Liver (tissue), 3 donors: ENCODE results near the gene KATNAL1.

ENCODE experiments used
- EGR1 ChIP-seq, 2 donors: IDR thresholded peaks; 2 replicates each; pipeline ENCODE4 v1.6.1; 2016 to 2018; ENCODE audit warnings: antibody characterized with exemption in 2 of 2, low read depth in 2 of 2
- FOXA1 ChIP-seq: IDR thresholded peaks from 2 replicates; pipeline ENCODE4 v1.6.1; 2016; ENCODE audit warnings: antibody characterized with exemption
- GABPA ChIP-seq, 2 donors: IDR thresholded peaks in 1 of 2; conservative IDR thresholded peaks in 1 of 2; 2 replicates each; pipeline ENCODE4 v1.6.1; 2016; ENCODE audit warnings: antibody characterized with exemption in 2 of 2, mild to moderate bottlenecking in 1 of 2, moderate library complexity in 1 of 2
- RAD21 ChIP-seq, 2 donors: IDR thresholded peaks; 2 replicates each; pipeline ENCODE4 v1.6.1; 2016; ENCODE audit warnings: antibody characterized with exemption in 2 of 2, mild to moderate bottlenecking in 2 of 2
- SP1 ChIP-seq: IDR thresholded peaks from 2 replicates; pipeline ENCODE4 v1.6.1; 2018; ENCODE audit warnings: antibody characterized with exemption, mild to moderate bottlenecking
- TAF1 ChIP-seq: conservative IDR thresholded peaks from 2 replicates; pipeline ENCODE4 v1.6.1; 2016; ENCODE audit warnings: antibody characterized with exemption, mild to moderate bottlenecking
- YY1 ChIP-seq: IDR thresholded peaks from 2 replicates; pipeline ENCODE4 v1.6.1; 2016; ENCODE audit warnings: antibody characterized with exemption, mild to moderate bottlenecking
- TF ChIP-seq, protein P1 (sequence below): fragments of 150-350 bp; IDR thresholded peaks from 2 replicates; pipeline ENCODE4 v1.5.1; 2017; ENCODE audit warnings: improper control_type of control experiment, low read depth, low read length; ENCODE audit not compliant: missing input control
- TF ChIP-seq, protein P2 (sequence below): IDR thresholded peaks from 2 replicates; pipeline ENCODE4 v1.6.1; 2016; ENCODE audit warnings: antibody characterized with exemption
- TF ChIP-seq, protein P3 (sequence below): IDR thresholded peaks from 2 replicates; pipeline ENCODE4 v1.6.1; 2016; ENCODE audit warnings: antibody characterized with exemption
- donor health status: healthy.
- donor health status: healthy.

DNA sequence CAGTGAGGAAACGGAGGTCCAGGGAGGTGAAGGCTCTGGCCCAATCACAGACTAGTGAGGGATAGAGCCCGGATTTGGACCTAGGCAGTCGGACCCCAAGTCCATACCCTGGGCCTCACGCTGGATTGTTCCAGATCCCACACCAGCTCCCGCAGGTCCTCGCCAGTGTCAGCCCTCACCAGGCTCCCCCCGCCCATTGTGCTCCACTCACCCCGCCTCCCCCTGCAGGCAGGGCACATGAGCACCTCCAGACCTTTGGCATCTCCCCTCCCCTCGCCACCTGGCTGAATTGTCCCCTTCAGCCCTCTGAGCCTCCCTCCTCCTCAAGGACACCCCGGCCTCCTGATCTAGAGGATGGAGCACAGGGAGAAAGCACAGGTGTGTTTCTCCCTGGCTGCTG, 152.4 kb downstream of the KATNAL1 start:
- TF ChIP-seq, protein P1, sequence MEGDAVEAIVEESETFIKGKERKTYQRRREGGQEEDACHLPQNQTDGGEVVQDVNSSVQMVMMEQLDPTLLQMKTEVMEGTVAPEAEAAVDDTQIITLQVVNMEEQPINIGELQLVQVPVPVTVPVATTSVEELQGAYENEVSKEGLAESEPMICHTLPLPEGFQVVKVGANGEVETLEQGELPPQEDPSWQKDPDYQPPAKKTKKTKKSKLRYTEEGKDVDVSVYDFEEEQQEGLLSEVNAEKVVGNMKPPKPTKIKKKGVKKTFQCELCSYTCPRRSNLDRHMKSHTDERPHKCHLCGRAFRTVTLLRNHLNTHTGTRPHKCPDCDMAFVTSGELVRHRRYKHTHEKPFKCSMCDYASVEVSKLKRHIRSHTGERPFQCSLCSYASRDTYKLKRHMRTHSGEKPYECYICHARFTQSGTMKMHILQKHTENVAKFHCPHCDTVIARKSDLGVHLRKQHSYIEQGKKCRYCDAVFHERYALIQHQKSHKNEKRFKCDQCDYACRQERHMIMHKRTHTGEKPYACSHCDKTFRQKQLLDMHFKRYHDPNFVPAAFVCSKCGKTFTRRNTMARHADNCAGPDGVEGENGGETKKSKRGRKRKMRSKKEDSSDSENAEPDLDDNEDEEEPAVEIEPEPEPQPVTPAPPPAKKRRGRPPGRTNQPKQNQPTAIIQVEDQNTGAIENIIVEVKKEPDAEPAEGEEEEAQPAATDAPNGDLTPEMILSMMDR = no peak
- no peak for TF ChIP-seq SP1
- no peak for TF ChIP-seq YY1
- no peak for TF ChIP-seq GABPA (IDR thresholded peaks at IDR 0.05 in 1 of 2, conservative IDR thresholded peaks at IDR 0.05 in 1 of 2)
- no peak for TF ChIP-seq EGR1 (IDR thresholded peaks at IDR 0.05; ENCODE audit: low read depth in 2 of 2)
- TF ChIP-seq TAF1 = no peak
- TF ChIP-seq RAD21 (IDR thresholded peaks at IDR 0.05) = no peak
- TF ChIP-seq, protein P2, sequence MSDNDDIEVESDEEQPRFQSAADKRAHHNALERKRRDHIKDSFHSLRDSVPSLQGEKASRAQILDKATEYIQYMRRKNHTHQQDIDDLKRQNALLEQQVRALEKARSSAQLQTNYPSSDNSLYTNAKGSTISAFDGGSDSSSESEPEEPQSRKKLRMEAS = no peak
- no peak for TF ChIP-seq FOXA1
- TF ChIP-seq, protein P3, sequence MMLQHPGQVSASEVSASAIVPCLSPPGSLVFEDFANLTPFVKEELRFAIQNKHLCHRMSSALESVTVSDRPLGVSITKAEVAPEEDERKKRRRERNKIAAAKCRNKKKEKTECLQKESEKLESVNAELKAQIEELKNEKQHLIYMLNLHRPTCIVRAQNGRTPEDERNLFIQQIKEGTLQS = no peak
